Esophagus squamous epithelium (tissue), 5 donors: ENCODE results near the gene BACE2. TPM values are rescaled to one million over a fixed set of nuclear protein-coding genes. Genes with fewer than 3 reads are reported as not detected.

Experiments used
- DNase-seq: peaks from one replicate; lab custom pipeline; 2025; lab: John Stamatoyannopoulos, UW
- H3K27ac ChIP-seq, 4 donors: fragments of 200-600 bp; sonication (generic); one replicate each; pipeline ENCODE4 v1.5.1; 2016 to 2019; ENCODE audit warnings: mild to moderate bottlenecking in 1 of 4
- H3K27me3 ChIP-seq, 4 donors: fragments of 200-600 bp; sonication (generic); 1 replicate in 3 of 4; 2 replicates in 1 of 4; pipeline versions ENCODE4 v1.5.1 to v1.6.0; 2017 to 2021; ENCODE audit warnings: antibody characterized with exemption in 1 of 4
- H3K36me3 ChIP-seq, 3 donors: fragments of 200-600 bp; sonication (generic); one replicate each; pipeline ENCODE4 v1.5.1; 2016 to 2019
- H3K4me1 ChIP-seq, 3 donors: fragments of 200-600 bp; sonication (generic); one replicate each; pipeline ENCODE4 v1.5.1; 2017 to 2019
- H3K4me3 ChIP-seq, 4 donors: fragments of 200-600 bp; sonication (generic); 1 replicate in 3 of 4; 2 replicates in 1 of 4; pipeline ENCODE4 v1.5.1; 2016 to 2019; ENCODE audit warnings: mild to moderate bottlenecking in 2 of 4, moderate library complexity in 1 of 4
- H3K9me3 ChIP-seq, 3 donors: fragments of 200-600 bp; sonication (generic); one replicate each; pipeline ENCODE4 v1.5.1; 2016 to 2019
- CTCF ChIP-seq, 6 experiments: fragments of 450-650 bp in 4 of 6; fragments of 200-600 bp in 2 of 6; sonication (generic) in 2 of 6; IDR thresholded peaks; one replicate each; pipeline ENCODE4 v1.5.1; 2016 to 2019; ENCODE audit warnings: antibody characterized with exemption in 6 of 6, mild to moderate bottlenecking in 4 of 6, moderate library complexity in 4 of 6
- POLR2A ChIP-seq, 4 donors: fragments of 450-650 bp; IDR thresholded peaks; one replicate each; pipeline ENCODE4 v1.6.1; 2017; ENCODE audit warnings: antibody characterized with exemption in 4 of 4, mild to moderate bottlenecking in 4 of 4, moderate library complexity in 3 of 4
- WGBS, 2 donors: methylation state at CpG; one replicate each; pipeline ENCODE4 v1.1.5; 2018; 5-methylcytosine and 5-hydroxymethylcytosine counted together
- intact Hi-C: fragments of 100-400 bp; cut with DNase I; formaldehyde crosslinking; loops from one replicate; pipeline ENCODE4 v1.15.0; 2022
- total RNA-seq, 4 donors: library from RNA; depleted of rRNA; stranded (reverse); fragments of >200 nt; gene quantifications; one replicate each; pipeline ENCODE4 v1.1.0, GENCODE V29; 2016
- donor health status: DM: yes; HTN: yes; CAD: no.

Gene BACE2
- total RNA-seq, 4 donors from 2014 or later = 32.8 to 51.5 (median 47.1) TPM

DNA sequence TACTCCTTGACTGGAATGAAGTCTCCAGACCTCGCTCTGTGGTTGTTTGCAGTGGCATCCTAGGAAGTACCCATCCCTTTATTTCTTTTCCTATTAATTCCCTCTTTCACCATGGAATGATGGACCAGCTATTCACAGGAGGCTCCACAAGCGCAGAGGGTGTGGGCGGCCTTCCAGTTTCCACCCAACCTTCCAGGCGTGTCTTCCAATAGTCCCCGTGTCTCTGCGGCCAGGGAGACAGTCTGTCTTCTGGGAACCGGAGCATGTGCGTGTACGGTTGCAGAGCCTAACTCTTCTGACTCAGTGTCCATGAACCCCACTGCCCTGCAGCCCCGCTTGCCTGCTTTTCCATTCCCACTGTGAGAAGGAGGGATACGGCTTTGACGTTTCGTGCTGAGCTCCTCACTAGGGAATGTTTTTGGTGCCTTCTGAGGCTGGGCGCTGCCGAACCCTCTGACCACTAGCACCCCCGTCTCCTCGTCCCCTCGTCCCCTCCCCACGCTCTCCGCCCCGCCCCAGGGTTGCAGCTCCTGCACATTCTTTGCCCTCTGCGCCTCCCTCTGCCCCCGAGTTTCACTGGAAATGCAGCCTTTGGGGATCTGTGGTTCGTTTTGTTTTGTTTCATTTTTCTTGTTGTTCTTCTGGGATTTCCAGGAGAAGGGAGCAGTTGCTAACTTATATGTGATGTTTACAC lies 122.3 kb downstream of the BACE2 start:
- intact Hi-C loops = no loop called here

DNA sequence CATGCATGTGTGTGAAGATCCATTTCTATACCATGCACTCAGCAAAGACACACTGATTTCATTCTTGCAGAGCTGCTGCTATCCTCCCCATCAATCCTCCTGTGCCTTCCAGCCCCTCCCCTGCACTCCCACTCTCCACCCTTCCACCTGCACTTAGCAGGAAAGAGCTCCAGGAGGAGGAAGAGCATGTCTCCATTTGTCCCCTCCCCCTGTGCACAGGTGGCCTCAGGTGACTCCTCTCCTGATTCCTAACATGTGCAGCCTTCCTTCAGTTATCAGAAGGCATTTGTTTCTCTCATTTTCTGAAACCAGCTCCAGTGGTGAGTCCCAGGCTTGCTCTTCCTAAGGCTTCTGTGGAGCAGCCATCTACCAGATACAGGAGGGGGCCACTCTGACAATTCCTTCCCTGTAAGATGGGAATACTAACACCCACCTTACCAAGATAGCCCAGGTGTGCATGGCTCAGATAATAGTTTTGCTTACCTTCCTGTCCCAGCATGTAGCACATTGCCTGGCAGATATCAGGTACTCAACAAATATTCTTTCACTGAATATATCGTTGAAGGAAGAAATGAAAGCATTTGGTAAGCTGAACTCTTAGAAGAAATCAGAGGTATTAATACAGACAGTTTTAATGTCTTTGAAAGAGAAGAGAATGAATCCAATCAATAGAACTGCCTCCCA lies 126.7 kb downstream of the BACE2 start:
- H3K27me3 ChIP-seq = peaks cover 0 to 37% (median 0%) of the 10 kb centered on the region in 4 donors
- intact Hi-C loops = no loop called here
- no peak overlapping the region for H3K4me3 ChIP-seq
- peak overlapping the region; percentile 28 to 80 (median 60) for H3K27ac ChIP-seq
- 30 to 58% methylated on average over 1 of the region's 1 CpG for WGBS, 2 donors
- peaks cover 0 to 33% (median 3%) of the 10 kb centered on the region in 3 donors for H3K4me1 ChIP-seq
- H3K36me3 ChIP-seq = no peaks in the 10 kb centered on the region
- TF ChIP-seq POLR2A (IDR thresholded peaks at IDR 0.05) (no peak), CTCF (IDR thresholded peaks at IDR 0.05) (no peak)
- H3K9me3 ChIP-seq = no peaks in the 10 kb centered on the region
- DNase-seq = no peak

More for the DNA sequence above, 122.3 kb downstream of the BACE2 start:
- Histone ChIP-seq H3K36me3 (no peaks in the 10 kb centered on the region), H3K4me3 (peak overlapping the region in 2 of 4 donors; percentile 17 to 25), H3K4me1 (peaks cover 0 to 18% (median 0%) of the 10 kb centered on the region in 3 donors), H3K27ac (no peak overlapping the region), H3K27me3 (peaks cover 0 to 28% (median 0%) of the 10 kb centered on the region in 4 donors), H3K9me3 (no peaks in the 10 kb centered on the region)
- WGBS, 2 donors = 60 to 69% methylated on average over 22 to 24 of the region's 24 CpGs
- DNase-seq = no peak
- TF ChIP-seq CTCF (IDR thresholded peaks at IDR 0.05) (no peak), POLR2A (IDR thresholded peaks at IDR 0.05) (no peak)

DNA sequence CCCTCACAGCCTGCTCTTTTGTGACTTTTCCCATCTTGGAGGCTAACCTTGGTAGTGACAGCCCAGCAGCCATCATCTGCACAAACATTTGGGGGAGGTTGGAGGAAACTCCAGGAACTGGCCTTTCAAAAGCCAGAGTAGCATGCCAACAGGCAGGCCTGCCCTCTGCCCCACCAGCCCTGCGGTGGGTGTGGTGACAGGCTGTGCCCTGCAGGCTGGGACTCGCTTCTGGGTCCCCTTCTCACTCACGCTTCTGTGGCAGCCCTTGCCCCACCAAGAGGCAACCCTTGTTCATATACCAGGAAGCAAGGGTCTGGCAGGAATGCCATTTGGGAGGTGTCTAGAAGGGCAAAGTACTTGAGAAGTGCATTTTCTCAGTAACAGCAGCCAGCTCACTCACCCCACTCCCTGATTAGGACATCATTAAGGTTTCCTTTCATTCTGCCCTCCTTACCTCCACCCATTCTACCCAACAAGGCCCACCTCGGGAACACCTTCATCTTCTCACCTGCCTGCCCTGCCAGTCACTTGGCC lies 127.8 kb downstream of the BACE2 start:
- TF ChIP-seq CTCF (IDR thresholded peaks at IDR 0.05) (peak in 1 of 6 experiments; percentile 12), POLR2A (IDR thresholded peaks at IDR 0.05) (no peak)
- intact Hi-C loops = no loop called here
- peaks cover 0 to 33% (median 3%) of the 10 kb centered on the region in 3 donors for H3K4me1 ChIP-seq
- DNase-seq = no peak
- 30 to 58% methylated on average over 3 to 4 of the region's 4 CpGs for WGBS, 2 donors
- no peak overlapping the region for H3K4me3 ChIP-seq
- H3K36me3 ChIP-seq = no peaks in the 10 kb centered on the region
- H3K27me3 ChIP-seq = peaks cover 0 to 30% (median 0%) of the 10 kb centered on the region in 4 donors
- peak overlapping the region; percentile 28 to 80 (median 60) for H3K27ac ChIP-seq
- no peaks in the 10 kb centered on the region for H3K9me3 ChIP-seq

DNA sequence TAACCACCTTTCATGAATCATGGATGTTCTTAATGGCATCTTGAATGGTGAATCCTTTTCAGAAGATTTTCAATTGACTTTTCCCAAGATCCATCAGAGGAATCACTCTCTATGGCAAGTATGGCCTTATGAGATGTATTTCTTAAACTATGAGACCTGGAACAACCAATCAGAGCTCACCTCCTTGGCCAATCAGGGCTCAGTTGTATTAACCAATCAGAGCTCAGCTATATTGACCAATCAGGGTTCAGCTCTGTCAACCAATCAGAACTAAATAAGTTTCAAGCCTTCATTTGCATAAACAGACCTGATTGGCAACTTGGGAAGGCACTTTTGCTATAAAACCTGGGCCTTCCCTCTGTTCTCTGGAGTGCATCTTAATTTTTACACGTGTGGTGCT lies 135.0 kb downstream of the BACE2 start:
- no peaks in the 10 kb centered on the region for H3K36me3 ChIP-seq
- H3K27me3 ChIP-seq = peaks cover 0 to 3% (median 0%) of the 10 kb centered on the region in 4 donors
- WGBS, 2 donors = 53 to 75% methylated on average over 1 of the region's 1 CpG
- H3K9me3 ChIP-seq = no peaks in the 10 kb centered on the region
- H3K27ac ChIP-seq = no peak overlapping the region
- H3K4me3 ChIP-seq = no peak overlapping the region
- intact Hi-C loops = no loop called here
- H3K4me1 ChIP-seq = peaks cover 0 to 9% (median 0%) of the 10 kb centered on the region in 3 donors
- TF ChIP-seq POLR2A (IDR thresholded peaks at IDR 0.05) (no peak), CTCF (IDR thresholded peaks at IDR 0.05) (no peak)
- no peak for DNase-seq
